ENCODE data around the gene RANGRF. TPM values are rescaled to one million over a fixed set of nuclear protein-coding genes. Genes with fewer than 3 reads are reported as not detected.
"Not testable (repeated sequence)": the region's sequence is repeated elsewhere in the genome, so short reads cannot be mapped to it uniquely, and the experiment has no call there.

The RANGRF gene
- polyA plus RNA-seq (ENCODE audit: insufficient read length in 4 of 4), result 10 to 100 TPM; 25.0 to 30.9 (median 26.7) TPM

- peak; percentile 71 to 82 (median 76) for DNase-seq (ENCODE audit: low read depth in 4 of 4, low spot score in 3 of 4)
Measured at GRCh38 chr17:8288336-8289102, at the start of gene RANGRF. Gene RANGRF (plus strand): TSS chr17:8288670. CDS start chr17:8288789, 119 bp downstream.

- no peak for DNase-seq (ENCODE audit: low read depth in 4 of 4, low spot score in 3 of 4)
Measured at GRCh38 chr17:8243827-8244226, 44.6 kb upstream of the RANGRF start.

GRCh38 chr17:8244768-8245167 lies 43.7 kb upstream of the RANGRF start:
- DNase-seq (ENCODE audit: low read depth in 4 of 4, low spot score in 3 of 4), result no peak

- DNase-seq (ENCODE audit: low read depth in 4 of 4, low spot score in 3 of 4), result peak; percentile 88 to 93 (median 90)
Measured at GRCh38 chr17:8248751-8249607, 39.5 kb upstream of the RANGRF start, which contains the start of gene PFAS. Gene PFAS (plus strand): TSS chr17:8249289. CDS start chr17:8253938, 4,649 bp downstream.

GRCh38 chr17:8249621-8250500 lies 38.6 kb upstream of the RANGRF start:
- no peak for DNase-seq (ENCODE audit: low read depth in 4 of 4, low spot score in 3 of 4)

- not testable (repeated sequence) for DNase-seq (ENCODE audit: low read depth in 4 of 4, low spot score in 3 of 4)
Measured at GRCh38 chr17:8251411-8251810, 37.1 kb upstream of the RANGRF start.

- no peak for DNase-seq (ENCODE audit: low read depth in 4 of 4, low spot score in 3 of 4)
Measured at GRCh38 chr17:8253801-8254200, 34.7 kb upstream of the RANGRF start.

GRCh38 chr17:8254881-8255280 lies 33.6 kb upstream of the RANGRF start:
- no peak for DNase-seq (ENCODE audit: low read depth in 4 of 4, low spot score in 3 of 4)

GRCh38 chr17:8255499-8255898 lies 33.0 kb upstream of the RANGRF start:
- no peak for DNase-seq (ENCODE audit: low read depth in 4 of 4, low spot score in 3 of 4)

- no peak for DNase-seq (ENCODE audit: low read depth in 4 of 4, low spot score in 3 of 4)
Measured at GRCh38 chr17:8256291-8256690, 32.2 kb upstream of the RANGRF start.

GRCh38 chr17:8256691-8257090 lies 31.8 kb upstream of the RANGRF start:
- DNase-seq (ENCODE audit: low read depth in 4 of 4, low spot score in 3 of 4), result no peak

- no peak for DNase-seq (ENCODE audit: low read depth in 4 of 4, low spot score in 3 of 4)
Measured at GRCh38 chr17:8257801-8258200, 30.7 kb upstream of the RANGRF start.

- no peak for DNase-seq (ENCODE audit: low read depth in 4 of 4, low spot score in 3 of 4)
Measured at GRCh38 chr17:8264320-8264719, 24.1 kb upstream of the RANGRF start.

GRCh38 chr17:8264836-8265542 lies 23.5 kb upstream of the RANGRF start:
- no peak for DNase-seq (ENCODE audit: low read depth in 4 of 4, low spot score in 3 of 4)

- DNase-seq (ENCODE audit: low read depth in 4 of 4, low spot score in 3 of 4), result no peak
Measured at GRCh38 chr17:8266648-8267479, 21.6 kb upstream of the RANGRF start.

GRCh38 chr17:8267480-8268147 lies 20.9 kb upstream of the RANGRF start:
- no peak for DNase-seq (ENCODE audit: low read depth in 4 of 4, low spot score in 3 of 4)

GRCh38 chr17:8268550-8269298 lies 19.7 kb upstream of the RANGRF start:
- no peak for DNase-seq (ENCODE audit: low read depth in 4 of 4, low spot score in 3 of 4)

- no peak for DNase-seq (ENCODE audit: low read depth in 4 of 4, low spot score in 3 of 4)
Measured at GRCh38 chr17:8272421-8272820, 16.0 kb upstream of the RANGRF start.
